Kidney epithelial cell (primary cell): ENCODE results near the gene GRID2. TPM values are rescaled to one million over a fixed set of nuclear protein-coding genes. Genes with fewer than 3 reads are reported as not detected.
"Not testable (repeated sequence)": the region's sequence is repeated elsewhere in the genome, so short reads cannot be mapped to it uniquely, and the experiment has no call there.

ENCODE experiments used
- DNase-seq: peaks from one replicate; pipeline ENCODE4 v3.0.0-alpha.2; 2010; ENCODE audit warnings: low read depth
- H3K27me3 ChIP-seq: 2 replicates; pipeline ENCODE4 v1.6.0; 2011; ENCODE audit warnings: low read length; ENCODE audit not compliant: control insufficient read depth, insufficient read depth
- H3K36me3 ChIP-seq: 2 replicates; pipeline ENCODE4 v1.5.1; 2011; ENCODE audit warnings: low read length; ENCODE audit not compliant: control insufficient read depth, insufficient read depth
- H3K4me3 ChIP-seq: 2 replicates; pipeline ENCODE4 v1.5.1; 2011; ENCODE audit warnings: low read depth, mild to moderate bottlenecking, control low read depth, low read length
- total RNA-seq: library from RNA; depleted of rRNA; stranded (reverse); fragments of >200 nt; gene quantifications from 2 replicates; pipeline ENCODE4 v1.2.3, GENCODE V29; 2015
- TF ChIP-seq, protein P1 (sequence below): IDR thresholded peaks from 2 replicates; pipeline ENCODE4 v1.5.1; 2011; ENCODE audit warnings: mild to moderate bottlenecking, moderate library complexity, low read length, control low read depth, inconsistent platforms; ENCODE audit not compliant: insufficient read depth, poor library complexity, severe bottlenecking

Gene GRID2
- total RNA-seq, 1 donor from 2014 or later = not detected

DNA sequence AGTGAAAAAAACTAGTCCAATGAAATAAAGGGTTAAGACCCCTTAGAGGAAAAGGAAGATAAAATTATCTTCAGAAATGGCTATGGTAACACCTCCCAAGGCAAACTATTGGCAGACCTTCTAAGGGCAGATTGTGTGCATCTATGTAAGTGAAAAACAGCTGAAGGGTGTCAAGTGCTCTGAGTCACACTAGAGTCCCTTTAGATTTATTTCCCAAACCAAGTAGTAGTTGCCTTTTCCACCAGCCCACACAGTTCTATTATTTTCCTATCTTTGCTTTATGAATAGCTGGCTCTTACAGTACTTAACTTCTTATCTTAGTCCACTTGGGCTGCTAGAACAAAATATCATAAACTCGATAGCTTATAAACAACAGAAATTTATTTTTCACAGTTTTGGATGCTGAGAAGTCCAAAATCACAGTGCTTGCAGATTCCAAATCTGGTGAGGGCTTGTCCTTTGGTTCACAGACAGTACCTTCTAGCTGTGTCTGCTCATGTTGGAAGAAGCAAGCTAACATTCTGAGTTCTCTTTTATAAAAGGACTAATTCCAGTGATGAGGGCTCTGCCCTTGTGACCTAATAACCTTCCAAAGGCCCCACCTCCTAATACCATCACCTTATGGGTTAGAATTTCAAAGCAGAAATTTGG lies 143.6 kb downstream of the GRID2 start:
- H3K36me3 ChIP-seq = no peaks in the 10 kb centered on the region
- H3K27me3 ChIP-seq = no peaks in the 10 kb centered on the region
- TF ChIP-seq, protein P1, sequence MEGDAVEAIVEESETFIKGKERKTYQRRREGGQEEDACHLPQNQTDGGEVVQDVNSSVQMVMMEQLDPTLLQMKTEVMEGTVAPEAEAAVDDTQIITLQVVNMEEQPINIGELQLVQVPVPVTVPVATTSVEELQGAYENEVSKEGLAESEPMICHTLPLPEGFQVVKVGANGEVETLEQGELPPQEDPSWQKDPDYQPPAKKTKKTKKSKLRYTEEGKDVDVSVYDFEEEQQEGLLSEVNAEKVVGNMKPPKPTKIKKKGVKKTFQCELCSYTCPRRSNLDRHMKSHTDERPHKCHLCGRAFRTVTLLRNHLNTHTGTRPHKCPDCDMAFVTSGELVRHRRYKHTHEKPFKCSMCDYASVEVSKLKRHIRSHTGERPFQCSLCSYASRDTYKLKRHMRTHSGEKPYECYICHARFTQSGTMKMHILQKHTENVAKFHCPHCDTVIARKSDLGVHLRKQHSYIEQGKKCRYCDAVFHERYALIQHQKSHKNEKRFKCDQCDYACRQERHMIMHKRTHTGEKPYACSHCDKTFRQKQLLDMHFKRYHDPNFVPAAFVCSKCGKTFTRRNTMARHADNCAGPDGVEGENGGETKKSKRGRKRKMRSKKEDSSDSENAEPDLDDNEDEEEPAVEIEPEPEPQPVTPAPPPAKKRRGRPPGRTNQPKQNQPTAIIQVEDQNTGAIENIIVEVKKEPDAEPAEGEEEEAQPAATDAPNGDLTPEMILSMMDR = no peak
- no peak overlapping the region for H3K4me3 ChIP-seq
- no peak for DNase-seq

DNA sequence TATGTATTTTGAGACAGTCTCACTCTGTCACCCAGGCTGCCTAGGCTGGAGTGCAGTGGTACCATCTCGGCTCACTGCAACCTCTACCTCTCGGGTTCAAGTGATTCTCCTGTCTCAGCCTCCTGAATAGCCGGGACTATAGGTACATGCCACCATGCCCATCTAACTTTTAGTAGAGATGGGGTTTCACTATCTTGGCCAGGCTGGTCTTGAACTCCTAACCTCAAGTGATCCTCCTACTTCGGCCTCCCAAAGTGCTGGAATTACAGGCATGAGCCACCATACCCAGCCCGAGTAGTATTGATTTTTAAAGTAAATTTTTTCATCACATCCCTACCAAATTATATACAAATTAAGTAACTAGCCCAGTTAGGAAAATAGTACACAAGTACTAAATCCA lies 144.4 kb downstream of the GRID2 start:
- not testable (repeated sequence) for H3K36me3 ChIP-seq, H3K27me3 ChIP-seq, H3K4me3 ChIP-seq, DNase-seq

DNA sequence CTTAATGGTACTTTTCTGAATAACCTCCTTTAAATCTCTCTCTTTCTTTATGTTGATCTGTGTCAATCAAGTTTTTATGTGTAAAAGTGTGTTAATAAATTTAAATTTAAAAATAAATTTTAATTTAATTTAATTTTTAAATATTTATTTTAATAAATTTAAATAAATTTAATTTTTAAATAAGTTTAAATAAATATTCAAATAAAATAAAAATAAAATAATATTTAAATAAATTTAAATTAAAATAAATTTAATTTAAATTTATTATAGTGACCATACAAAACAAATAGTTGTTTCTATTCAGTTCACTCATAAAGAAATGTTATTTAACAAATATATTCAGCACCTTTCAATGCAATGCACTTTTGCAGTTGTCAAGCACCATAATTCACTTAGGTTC lies 146.9 kb downstream of the GRID2 start:
- H3K36me3 ChIP-seq = no peaks in the 10 kb centered on the region
- TF ChIP-seq, protein P1 = no peak
- no peak for DNase-seq
- no peak overlapping the region for H3K4me3 ChIP-seq
- no peaks in the 10 kb centered on the region for H3K27me3 ChIP-seq

DNA sequence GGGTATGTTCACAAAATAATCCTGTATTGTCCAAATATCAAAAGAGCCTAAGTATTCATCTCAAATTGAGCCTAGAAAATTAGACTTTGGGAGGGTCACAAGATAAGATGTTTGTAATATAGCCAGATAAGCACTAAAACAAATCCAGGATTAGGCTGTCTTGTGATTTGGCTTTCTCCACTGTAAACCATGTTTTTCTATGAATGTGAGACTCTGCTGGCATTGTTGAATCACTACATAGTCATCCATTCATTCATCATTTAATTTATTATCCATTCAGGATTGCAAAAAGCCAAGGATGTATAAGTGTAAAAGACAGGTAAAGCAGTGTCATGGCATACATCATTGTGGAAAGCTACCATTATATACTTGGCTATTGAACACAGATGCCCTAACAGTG lies 148.0 kb downstream of the GRID2 start:
- Histone ChIP-seq H3K4me3 (no peak overlapping the region), H3K36me3 (no peaks in the 10 kb centered on the region), H3K27me3 (no peaks in the 10 kb centered on the region)
- TF ChIP-seq, protein P1 = no peak
- no peak for DNase-seq

DNA sequence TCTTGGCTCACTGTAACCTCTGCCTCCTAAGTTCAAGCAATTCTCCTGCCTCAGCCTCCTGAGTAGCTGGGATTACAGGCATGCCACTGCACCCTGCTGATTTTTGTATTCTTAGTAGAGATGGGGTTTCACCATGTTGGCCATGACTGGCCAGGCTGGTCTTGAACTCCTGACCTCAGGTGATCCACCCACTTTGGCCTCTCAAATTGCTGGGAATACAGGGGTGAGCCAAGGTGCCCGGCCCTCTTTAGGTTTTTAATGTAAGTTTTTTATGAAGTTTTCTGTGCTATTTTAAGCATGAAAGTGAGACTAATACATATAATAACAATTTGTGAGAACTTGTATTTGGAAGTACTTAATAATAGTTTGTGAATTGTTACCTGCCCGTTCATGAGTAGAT lies 148.6 kb downstream of the GRID2 start:
- H3K27me3 ChIP-seq, H3K36me3 ChIP-seq, DNase-seq, H3K4me3 ChIP-seq: not testable (repeated sequence)

DNA sequence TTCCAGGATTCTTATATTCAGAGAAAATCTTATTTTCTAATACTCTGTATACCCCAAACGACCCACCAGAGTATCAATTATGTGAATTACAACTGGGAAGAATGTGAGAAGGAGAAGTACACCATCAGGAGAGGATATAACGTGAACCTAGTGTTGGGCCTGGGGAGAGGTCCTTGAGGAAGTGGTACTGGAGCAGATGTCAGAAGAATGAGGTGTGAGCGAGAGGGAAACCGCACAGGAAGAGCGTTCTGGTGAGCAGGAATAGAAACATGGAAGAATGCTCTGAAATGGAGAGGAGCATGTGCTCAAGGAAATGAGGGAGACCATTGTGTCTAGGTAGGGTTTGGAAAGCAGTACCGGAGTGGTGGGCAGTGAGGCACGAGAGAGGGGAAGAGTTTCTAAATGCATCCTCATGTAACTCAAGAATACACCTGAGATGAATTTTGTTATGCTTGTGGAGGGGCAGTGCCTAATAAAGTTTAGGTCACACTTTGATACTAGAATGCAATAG lies 151.6 kb downstream of the GRID2 start:
- TF ChIP-seq, protein P1 = no peak
- Histone ChIP-seq H3K36me3 (no peaks in the 10 kb centered on the region), H3K4me3 (no peak overlapping the region), H3K27me3 (no peaks in the 10 kb centered on the region)
- DNase-seq = no peak

DNA sequence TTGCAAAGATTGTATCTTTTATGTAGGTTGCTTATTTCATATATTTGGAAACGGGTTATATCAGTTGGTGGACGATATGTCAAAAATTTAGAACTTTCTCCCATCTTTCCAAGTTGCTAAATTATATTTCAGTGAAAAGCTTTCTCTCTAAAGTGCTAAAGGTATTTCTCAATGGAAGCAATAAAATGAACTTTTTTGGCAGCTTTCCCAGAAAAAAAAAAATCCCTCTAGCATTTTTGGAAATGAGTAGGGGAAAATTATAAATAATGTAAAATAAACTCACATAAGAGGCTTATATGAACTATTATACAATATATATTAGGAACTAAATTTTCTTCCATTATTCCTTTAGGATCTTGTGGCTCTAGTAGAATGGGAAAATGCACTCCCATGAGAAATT lies 152.2 kb downstream of the GRID2 start:
- no peak overlapping the region for H3K4me3 ChIP-seq
- TF ChIP-seq, protein P1 = no peak
- H3K36me3 ChIP-seq = no peaks in the 10 kb centered on the region
- H3K27me3 ChIP-seq = no peaks in the 10 kb centered on the region
- DNase-seq = no peak
